Panc1 (cell line): Measurements from ENCODE around the gene CABP5.

Experiments used
- POLR2AphosphoS5 ChIP-seq: IDR thresholded peaks from 2 replicates; pipeline ENCODE4 v1.6.1; 2012; ENCODE audit warnings: mild to moderate bottlenecking, low read depth, low read length, moderate library complexity
- TCF7L2 ChIP-seq: IDR thresholded peaks from 2 replicates; pipeline ENCODE4 v1.6.1; 2011; ENCODE audit warnings: mild to moderate bottlenecking, low read depth, low read length, inconsistent platforms
- TF ChIP-seq, protein P1 (sequence below): fragments of 450-650 bp; IDR thresholded peaks from 2 replicates; pipeline ENCODE4 v1.5.1; 2017; ENCODE audit warnings: mild to moderate bottlenecking
- TF ChIP-seq, protein P2 (sequence below), 2 experiments: IDR thresholded peaks; 2 replicates each; pipeline ENCODE4 v1.6.1; 2011 to 2012; ENCODE audit warnings: low read depth in 2 of 2, control low read depth in 1 of 2, low read length in 1 of 2, mild to moderate bottlenecking in 1 of 2, moderate library complexity in 1 of 2; ENCODE audit not compliant: insufficient read depth in 1 of 2

- TF ChIP-seq TCF7L2: no peak
- TF ChIP-seq, protein P1, sequence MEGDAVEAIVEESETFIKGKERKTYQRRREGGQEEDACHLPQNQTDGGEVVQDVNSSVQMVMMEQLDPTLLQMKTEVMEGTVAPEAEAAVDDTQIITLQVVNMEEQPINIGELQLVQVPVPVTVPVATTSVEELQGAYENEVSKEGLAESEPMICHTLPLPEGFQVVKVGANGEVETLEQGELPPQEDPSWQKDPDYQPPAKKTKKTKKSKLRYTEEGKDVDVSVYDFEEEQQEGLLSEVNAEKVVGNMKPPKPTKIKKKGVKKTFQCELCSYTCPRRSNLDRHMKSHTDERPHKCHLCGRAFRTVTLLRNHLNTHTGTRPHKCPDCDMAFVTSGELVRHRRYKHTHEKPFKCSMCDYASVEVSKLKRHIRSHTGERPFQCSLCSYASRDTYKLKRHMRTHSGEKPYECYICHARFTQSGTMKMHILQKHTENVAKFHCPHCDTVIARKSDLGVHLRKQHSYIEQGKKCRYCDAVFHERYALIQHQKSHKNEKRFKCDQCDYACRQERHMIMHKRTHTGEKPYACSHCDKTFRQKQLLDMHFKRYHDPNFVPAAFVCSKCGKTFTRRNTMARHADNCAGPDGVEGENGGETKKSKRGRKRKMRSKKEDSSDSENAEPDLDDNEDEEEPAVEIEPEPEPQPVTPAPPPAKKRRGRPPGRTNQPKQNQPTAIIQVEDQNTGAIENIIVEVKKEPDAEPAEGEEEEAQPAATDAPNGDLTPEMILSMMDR: no peak
- TF ChIP-seq, protein P2, sequence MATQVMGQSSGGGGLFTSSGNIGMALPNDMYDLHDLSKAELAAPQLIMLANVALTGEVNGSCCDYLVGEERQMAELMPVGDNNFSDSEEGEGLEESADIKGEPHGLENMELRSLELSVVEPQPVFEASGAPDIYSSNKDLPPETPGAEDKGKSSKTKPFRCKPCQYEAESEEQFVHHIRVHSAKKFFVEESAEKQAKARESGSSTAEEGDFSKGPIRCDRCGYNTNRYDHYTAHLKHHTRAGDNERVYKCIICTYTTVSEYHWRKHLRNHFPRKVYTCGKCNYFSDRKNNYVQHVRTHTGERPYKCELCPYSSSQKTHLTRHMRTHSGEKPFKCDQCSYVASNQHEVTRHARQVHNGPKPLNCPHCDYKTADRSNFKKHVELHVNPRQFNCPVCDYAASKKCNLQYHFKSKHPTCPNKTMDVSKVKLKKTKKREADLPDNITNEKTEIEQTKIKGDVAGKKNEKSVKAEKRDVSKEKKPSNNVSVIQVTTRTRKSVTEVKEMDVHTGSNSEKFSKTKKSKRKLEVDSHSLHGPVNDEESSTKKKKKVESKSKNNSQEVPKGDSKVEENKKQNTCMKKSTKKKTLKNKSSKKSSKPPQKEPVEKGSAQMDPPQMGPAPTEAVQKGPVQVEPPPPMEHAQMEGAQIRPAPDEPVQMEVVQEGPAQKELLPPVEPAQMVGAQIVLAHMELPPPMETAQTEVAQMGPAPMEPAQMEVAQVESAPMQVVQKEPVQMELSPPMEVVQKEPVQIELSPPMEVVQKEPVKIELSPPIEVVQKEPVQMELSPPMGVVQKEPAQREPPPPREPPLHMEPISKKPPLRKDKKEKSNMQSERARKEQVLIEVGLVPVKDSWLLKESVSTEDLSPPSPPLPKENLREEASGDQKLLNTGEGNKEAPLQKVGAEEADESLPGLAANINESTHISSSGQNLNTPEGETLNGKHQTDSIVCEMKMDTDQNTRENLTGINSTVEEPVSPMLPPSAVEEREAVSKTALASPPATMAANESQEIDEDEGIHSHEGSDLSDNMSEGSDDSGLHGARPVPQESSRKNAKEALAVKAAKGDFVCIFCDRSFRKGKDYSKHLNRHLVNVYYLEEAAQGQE (IDR thresholded peaks at IDR 0.05; ENCODE audit: insufficient read depth in 1 of 2, low read depth in 2 of 2, low read length in 1 of 2): no peak
- no peak for TF ChIP-seq POLR2AphosphoS5
Measured at GRCh38 chr19:48060381-48060780, 16.5 kb upstream of the CABP5 start.
